Karpas-422 (cell line): ENCODE data around the gene SOX12. TPM values are rescaled to one million over a fixed set of nuclear protein-coding genes. Genes with fewer than 3 reads are reported as not detected.
"Not testable (repeated sequence)": the region's sequence is repeated elsewhere in the genome, so short reads cannot be mapped to it uniquely, and the experiment has no call there.

Source experiments
- DNase-seq: peaks from one replicate; pipeline ENCODE4 v3.0.0-alpha.2; 2015
- H2AFZ ChIP-seq: fragments of 200-600 bp; sonication (generic); 2 replicates; pipeline ENCODE4 v1.6.1; 2014; ENCODE audit warnings: antibody characterized with exemption, low read length, mixed read lengths
- H3K27ac ChIP-seq: fragments of 200-600 bp; sonication (generic); 2 replicates; pipeline ENCODE4 v1.5.1; 2014; ENCODE audit warnings: mild to moderate bottlenecking, low read length, moderate library complexity
- H3K27me3 ChIP-seq: fragments of 200-600 bp; sonication (generic); 2 replicates; pipeline ENCODE4 v1.6.1; 2014; ENCODE audit warnings: low read length, mixed read lengths
- H3K36me3 ChIP-seq: fragments of 200-600 bp; sonication (generic); 2 replicates; pipeline ENCODE4 v1.6.1; 2014; ENCODE audit warnings: low read length, mixed read lengths; ENCODE audit not compliant: insufficient read depth
- H3K4me1 ChIP-seq: fragments of 200-600 bp; sonication (generic); 2 replicates; pipeline ENCODE4 v1.6.1; 2014; ENCODE audit warnings: mild to moderate bottlenecking, low read length, mixed read lengths
- H3K4me2 ChIP-seq: fragments of 200-600 bp; sonication (generic); 2 replicates; pipeline ENCODE4 v1.6.1; 2014; ENCODE audit warnings: low read length, low read depth, mild to moderate bottlenecking; ENCODE audit not compliant: poor library complexity, severe bottlenecking
- H3K4me3 ChIP-seq: fragments of 200-600 bp; sonication (generic); 2 replicates; pipeline ENCODE4 v1.5.1; 2014; ENCODE audit warnings: mild to moderate bottlenecking, antibody characterized with exemption, low read length, mixed read lengths
- H3K79me2 ChIP-seq: fragments of 200-600 bp; sonication (generic); 2 replicates; pipeline ENCODE4 v1.6.1; 2014; ENCODE audit warnings: mild to moderate bottlenecking, low read length, mixed read lengths
- H3K9ac ChIP-seq: fragments of 200-600 bp; sonication (generic); 2 replicates; pipeline ENCODE4 v1.6.0; 2014; ENCODE audit warnings: low read length
- H3K9me2 ChIP-seq: fragments of 200-600 bp; sonication (generic), shearing (Covaris generic); replicated peaks from 2 replicates; pipeline ENCODE4 v1.6.0; 2014; ENCODE audit warnings: mild to moderate bottlenecking, low read length, moderate library complexity; ENCODE audit not compliant: insufficient read depth
- H3K9me3 ChIP-seq: fragments of 300-700, 200-600 bp; sonication (generic); 2 replicates; pipeline ENCODE4 v1.6.1; 2014; ENCODE audit warnings: low read length, mixed read lengths
- H4K20me1 ChIP-seq: fragments of 200-600 bp; sonication (generic); 2 replicates; pipeline ENCODE4 v1.6.1; 2014; ENCODE audit warnings: mild to moderate bottlenecking, antibody characterized with exemption, low read length, low read depth; ENCODE audit not compliant: insufficient read depth
- total RNA-seq: library from RNA; depleted of rRNA; stranded (reverse); fragments of >200 nt; shearing (Covaris generic); gene quantifications from 2 replicates; pipeline ENCODE4 v1.2.3, GENCODE V29; 2014; ENCODE audit warnings: low replicate concordance

Gene SOX12
- total RNA-seq, 1 experiment from 2014 or later = 8.3 TPM

- Histone ChIP-seq H3K4me1 (peaks cover 34% of the 10 kb centered on the region), H3K36me3 (peaks cover 6% of the 10 kb centered on the region; the same call in 1 of the 2 replicates), H3K9ac (peak overlapping the region; percentile 20; the same call in 1 of the 2 replicates), H4K20me1 (peaks cover 28% of the 10 kb centered on the region), H3K27ac (peak overlapping the region; percentile 61), H3K27me3 (no peaks in the 10 kb centered on the region), H3K9me2 (no peaks in the 10 kb centered on the region), H3K4me3 (no peak overlapping the region), H3K9me3 (no peaks in the 10 kb centered on the region), H3K79me2 (peaks cover 22% of the 10 kb centered on the region), H3K4me2 (peak overlapping the region; percentile 18), H2AFZ (no peak overlapping the region)
- peak; percentile 41 for DNase-seq
Measured at GRCh38 chr20:329851-330232, 4.5 kb downstream of the SOX12 start.

- peaks cover 22% of the 10 kb centered on the region for H3K79me2 ChIP-seq
- H3K27ac ChIP-seq = peak overlapping the region; percentile 61; the same call in 1 of the 2 replicates
- H3K9ac ChIP-seq = peak overlapping the region; percentile 20; the same call in 1 of the 2 replicates
- H3K36me3 ChIP-seq = peaks cover 6% of the 10 kb centered on the region; the same call in 1 of the 2 replicates
- H3K9me2 ChIP-seq = no peaks in the 10 kb centered on the region
- H3K9me3 ChIP-seq = no peaks in the 10 kb centered on the region
- H4K20me1 ChIP-seq = peaks cover 28% of the 10 kb centered on the region
- H2AFZ ChIP-seq = no peak overlapping the region
- H3K4me2 ChIP-seq = peak overlapping the region; percentile 18
- no peak overlapping the region for H3K4me3 ChIP-seq
- peaks cover 33% of the 10 kb centered on the region for H3K4me1 ChIP-seq
- DNase-seq = peak; percentile 92
- no peaks in the 10 kb centered on the region for H3K27me3 ChIP-seq
Measured at GRCh38 chr20:330233-331149, 5.1 kb downstream of the SOX12 start.

- Histone ChIP-seq H3K27ac (no peak overlapping the region), H3K4me2 (no peak overlapping the region), H3K9me2 (no peaks in the 10 kb centered on the region), H3K36me3 (no peaks in the 10 kb centered on the region), H3K4me3 (no peak overlapping the region), H4K20me1 (peaks cover 9% of the 10 kb centered on the region), H3K79me2 (no peaks in the 10 kb centered on the region), H3K4me1 (peaks cover 28% of the 10 kb centered on the region), H3K27me3 (no peaks in the 10 kb centered on the region), H3K9ac (no peak overlapping the region), H2AFZ (no peak overlapping the region), H3K9me3 (no peaks in the 10 kb centered on the region)
- DNase-seq = no peak
Measured at GRCh38 chr20:334578-334977, 9.2 kb downstream of the SOX12 start.

GRCh38 chr20:336040-336439 is 10.7 kb downstream of the SOX12 start:
- H3K36me3 ChIP-seq, H3K9me2 ChIP-seq, H3K4me2 ChIP-seq, DNase-seq, H3K79me2 ChIP-seq, H2AFZ ChIP-seq, H3K9ac ChIP-seq, H3K4me3 ChIP-seq, H3K9me3 ChIP-seq, H4K20me1 ChIP-seq, H3K27me3 ChIP-seq, H3K27ac ChIP-seq: not testable (repeated sequence)
- peaks cover 17% of the 10 kb centered on the region for H3K4me1 ChIP-seq

- Histone ChIP-seq H3K27me3 (no peaks in the 10 kb centered on the region), H2AFZ (no peak overlapping the region), H3K4me1 (peaks cover 21% of the 10 kb centered on the region), H3K9me3 (no peaks in the 10 kb centered on the region), H3K27ac (no peak overlapping the region), H3K9me2 (no peaks in the 10 kb centered on the region), H3K4me2 (no peak overlapping the region), H3K4me3 (no peak overlapping the region), H3K36me3 (no peaks in the 10 kb centered on the region), H4K20me1 (no peaks in the 10 kb centered on the region), H3K9ac (no peak overlapping the region), H3K79me2 (peaks cover 10% of the 10 kb centered on the region)
- DNase-seq = no peak
Measured at GRCh38 chr20:341682-342081, 16.3 kb downstream of the SOX12 start.

GRCh38 chr20:343107-343506 is 17.8 kb downstream of the SOX12 start:
- no peaks in the 10 kb centered on the region for H3K9me3 ChIP-seq

GRCh38 chr20:346033-346639 is 20.8 kb downstream of the SOX12 start:
- peak overlapping the region; percentile 88 for H3K9ac ChIP-seq

More at GRCh38 chr20:343107-343506, 17.8 kb downstream of the SOX12 start:
- Histone ChIP-seq H3K4me1 (peaks cover 17% of the 10 kb centered on the region), H3K9me2 (no peaks in the 10 kb centered on the region), H3K4me2 (no peak overlapping the region), H3K27me3 (no peaks in the 10 kb centered on the region), H3K79me2 (peaks cover 15% of the 10 kb centered on the region), H3K27ac (no peak overlapping the region), H3K9ac (no peak overlapping the region), H3K36me3 (no peaks in the 10 kb centered on the region), H2AFZ (no peak overlapping the region), H4K20me1 (no peaks in the 10 kb centered on the region), H3K4me3 (no peak overlapping the region)
- DNase-seq = no peak

More at GRCh38 chr20:346033-346639, 20.8 kb downstream of the SOX12 start:
- no peak for DNase-seq
- H4K20me1 ChIP-seq = no peaks in the 10 kb centered on the region
- peaks cover 6% of the 10 kb centered on the region; the same call in 1 of the 2 replicates for H3K36me3 ChIP-seq
- no peaks in the 10 kb centered on the region for H3K9me2 ChIP-seq
- H3K79me2 ChIP-seq = peaks cover 15% of the 10 kb centered on the region
- H3K4me1 ChIP-seq = peaks cover 20% of the 10 kb centered on the region
- peak overlapping the region; percentile 90 for H3K4me2 ChIP-seq
- peak overlapping the region; percentile 72; the same call in 1 of the 2 replicates for H2AFZ ChIP-seq
- no peak overlapping the region; the same call in 1 of the 2 replicates for H3K27ac ChIP-seq
- H3K27me3 ChIP-seq = no peaks in the 10 kb centered on the region
- peak overlapping the region; percentile 84 for H3K4me3 ChIP-seq
- H3K9me3 ChIP-seq = no peaks in the 10 kb centered on the region
